Endothelial cell of umbilical vein (primary cell): ENCODE results near the gene FUZ. TPM values are rescaled to one million over a fixed set of nuclear protein-coding genes. Genes with fewer than 3 reads are reported as not detected.

Experiments used
- BruUV-seq: library from RNA; stranded (reverse); fragments of 400-500 nt; replicated peaks from 2 replicates; lab custom pipeline; 2021; lab: Mats Ljungman, UMichigan
- CTCF ChIA-PET: fragments of 300-600, 350-600 bp; sonication (Branson Sonifier 250); formaldehyde crosslinking; loops from one replicate; lab custom pipeline; 2021; ENCODE audit warnings: antibody characterized with exemption, inconsistent platforms; lab: Charles Lee
- POLR2A ChIA-PET: fragments of 300-600, 350-600 bp; sonication (Branson Sonifier 250); formaldehyde crosslinking; loops from one replicate; lab custom pipeline; 2021; ENCODE audit warnings: antibody characterized with exemption, inconsistent platforms; lab: Charles Lee
- DNase-seq: peaks from one replicate; pipeline ENCODE4 v3.0.0-alpha.2; 2011; ENCODE audit warnings: low read depth, low spot score
- FAIRE-seq: peaks from 2 replicates; lab custom pipeline; 2011; peaks lifted over from hg19 to GRCh38; lab: Jason Lieb, UNC
- H2AFZ ChIP-seq: 2 replicates; pipeline ENCODE4 v1.6.0; 2012; ENCODE audit warnings: low read depth, low read length, control low read depth, inconsistent platforms
- H3K27ac ChIP-seq: 2 replicates; pipeline ENCODE4 v1.5.1; 2011; ENCODE audit warnings: low read depth, mild to moderate bottlenecking, control low read depth, low read length, moderate library complexity; ENCODE audit not compliant: insufficient read depth
- H3K27me3 ChIP-seq, 2 experiments: 2 replicates each; pipeline versions ENCODE4 v1.6.0 to v1.6.1; 2011; ENCODE audit warnings: low read length in 2 of 2, mixed read lengths in 1 of 2; ENCODE audit not compliant: control insufficient read depth in 2 of 2, insufficient read depth in 2 of 2
- H3K36me3 ChIP-seq, 2 experiments: 2 replicates in 1 of 2; 3 replicates in 1 of 2; pipeline ENCODE4 v1.5.1; 2011; ENCODE audit warnings: low read length in 2 of 2, mild to moderate bottlenecking in 1 of 2, moderate library complexity in 1 of 2; ENCODE audit not compliant: control insufficient read depth in 2 of 2, insufficient read depth in 2 of 2; ENCODE audit errors: extremely low read depth in 1 of 2
- H3K4me1 ChIP-seq: 3 replicates; pipeline ENCODE4 v1.5.1; 2011; ENCODE audit warnings: mild to moderate bottlenecking, low read length; ENCODE audit not compliant: control insufficient read depth, insufficient read depth; ENCODE audit errors: extremely low read depth
- H3K4me2 ChIP-seq: 2 replicates; pipeline ENCODE4 v1.6.1; 2011; ENCODE audit warnings: low read length, control low read depth, mixed read lengths; ENCODE audit not compliant: insufficient read depth
- H3K4me3 ChIP-seq, 3 experiments: fragments of 200-600 bp in 1 of 3; sonication (generic), shearing (Covaris generic) in 1 of 3; replicated peaks in 1 of 3; 2 replicates each; pipeline ENCODE4 v1.5.1; 2011 to 2016; ENCODE audit warnings: control low read depth in 3 of 3, low read length in 3 of 3, mild to moderate bottlenecking in 2 of 3, inconsistent platforms in 1 of 3, low read depth in 1 of 3, moderate library complexity in 1 of 3; ENCODE audit not compliant: insufficient read depth in 1 of 3
- H3K79me2 ChIP-seq: 2 replicates; pipeline ENCODE4 v1.6.0; 2012; ENCODE audit warnings: low read length, inconsistent platforms; ENCODE audit not compliant: control insufficient read depth, insufficient read depth
- H3K9ac ChIP-seq: replicated peaks from 2 replicates; pipeline ENCODE3; 2011; ENCODE audit warnings: low read length, control low read depth; ENCODE audit not compliant: insufficient read depth; ENCODE audit errors: extremely low read depth
- H3K9me1 ChIP-seq: replicated peaks from 3 replicates; pipeline ENCODE4 v1.6.0; 2011; ENCODE audit warnings: mild to moderate bottlenecking, low read length; ENCODE audit not compliant: control insufficient read depth, insufficient read depth; ENCODE audit errors: extremely low read depth
- H3K9me3 ChIP-seq: replicated peaks from 2 replicates; pipeline ENCODE4 v1.5.1; 2012; ENCODE audit warnings: low read length, inconsistent platforms; ENCODE audit not compliant: control insufficient read depth, insufficient read depth
- H4K20me1 ChIP-seq: replicated peaks from 2 replicates; pipeline ENCODE3; 2011; ENCODE audit warnings: mild to moderate bottlenecking, low read length; ENCODE audit not compliant: control insufficient read depth, insufficient read depth; ENCODE audit errors: extremely low read depth
- GATA2 ChIP-seq: IDR thresholded peaks from 2 replicates; pipeline ENCODE4 v1.7.0; 2011; ENCODE audit warnings: low read depth, mild to moderate bottlenecking, moderate library complexity, mixed read lengths, low read length; ENCODE audit not compliant: insufficient read length, insufficient read depth
- MAX ChIP-seq: IDR thresholded peaks from 2 replicates; pipeline ENCODE4 v1.6.1; 2011; ENCODE audit not compliant: insufficient read depth, insufficient read length
- POLR2A ChIP-seq: IDR thresholded peaks from 2 replicates; pipeline ENCODE4 v1.6.1; 2012; ENCODE audit warnings: low read depth, mild to moderate bottlenecking, control low read depth, low read length
- POLR2AphosphoS5 ChIP-seq: IDR thresholded peaks from 2 replicates; pipeline ENCODE4 v1.6.1; 2012; ENCODE audit warnings: low read depth, mild to moderate bottlenecking, control low read depth, low read length, moderate library complexity; ENCODE audit not compliant: insufficient read depth
- dilution Hi-C: fragments of 300-500 bp; cut with MboI; formaldehyde crosslinking; loops from one replicate; pipeline ENCODE4 v1.15.0; 2019; ENCODE audit warnings: low sequenced_read_pairs; ENCODE audit not compliant: extremely low pct_ligation_motif_present
- intact Hi-C: fragments of 100-400 bp; cut with micrococcal nuclease; formaldehyde crosslinking; loops from one replicate; pipeline ENCODE4 v1.10.0; 2022
- polyA plus RNA-seq, 4 experiments: library from polyadenylated mRNA; depleted of rRNA in 3 of 4; stranded (reverse) in 3 of 4; unstranded in 1 of 4; fragments of >200 nt; gene quantifications; 2 replicates each; pipeline versions ENCODE4 v1.2.1 to v1.2.3, GENCODE V29; 2011 to 2012; ENCODE audit warnings: missing spikeins in 1 of 4
- total RNA-seq: library from RNA; stranded (reverse); gene quantifications from 2 replicates; pipeline ENCODE4 v1.2.3, GENCODE V29; 2021

Gene FUZ
- total and polyA plus RNA-seq, 2 donors (not counting 3 experiments of a cell fraction or from before 2014, with no cell fraction given), result 12.3 to 14.0 TPM

- Histone ChIP-seq H3K4me2 (peak within 1 kb of the TSS; percentile 93), H4K20me1 (no peaks in the 10 kb centered on the region), H3K9ac (peak within 1 kb of the TSS; percentile 93), H3K79me2 (peaks cover 36% of the 10 kb centered on the region), H3K9me3 (no peaks in the 10 kb centered on the region), H3K4me1 (peaks cover 12% of the 10 kb centered on the region), H3K9me1 (no peaks in the 10 kb centered on the region), H2AFZ (peak within 1 kb of the TSS; percentile 83), H3K4me3 (peak within 1 kb of the TSS; percentile 94 to 99 (median 97)), H3K27ac (peak within 1 kb of the TSS; percentile 62), H3K27me3 (no peaks in the 10 kb centered on the region), H3K36me3 (no peaks in the 10 kb centered on the region)
- intact Hi-C loops (loop anchor here (1.0 to 2.0 kb wide), 9 partner anchors 42 to 127 kb away; partner anchors contain the start of genes AKT1S1, CPT1C, FUZ and PNKP), dilution Hi-C loops (no loop called here)
- no peak for DNase-seq
- CTCF ChIA-PET, result interaction anchor here (0.9 to 1.0 kb wide), 3 partner anchors 12 to 49 kb away, joined by 3 to 4 read pairs (median 3); no protein-coding TSS in a partner anchor
- FAIRE-seq, result no peak
- TF ChIP-seq POLR2A, result peak; percentile 45
- peak; percentile 44 for TF ChIP-seq POLR2AphosphoS5
- no peak for TF ChIP-seq GATA2
- no peak for TF ChIP-seq MAX
- POLR2A ChIA-PET, result interaction anchor here (0.6 to 1.1 kb wide), 3 partner anchors 34 to 127 kb away, joined by 3 to 5 read pairs (median 3); partner anchors contain the start of gene RRAS
- BruUV-seq, result no TSS peak
These were observed 46.2 kb downstream of the FUZ start, which contains the start of gene AP2A1 for GRCh38 chr19:49766930-49767299. Gene AP2A1 (plus strand): TSS chr19:49767001. CDS start chr19:49767134, 133 bp downstream.
